ENCODE measurements around the gene CAV3. TPM values are rescaled to one million over a fixed set of nuclear protein-coding genes. Genes with fewer than 3 reads are reported as not detected.

Gene CAV3
- total and polyA plus RNA-seq, 7 donors, result 20.5 to 71.1 (median 49.3) TPM

DNA sequence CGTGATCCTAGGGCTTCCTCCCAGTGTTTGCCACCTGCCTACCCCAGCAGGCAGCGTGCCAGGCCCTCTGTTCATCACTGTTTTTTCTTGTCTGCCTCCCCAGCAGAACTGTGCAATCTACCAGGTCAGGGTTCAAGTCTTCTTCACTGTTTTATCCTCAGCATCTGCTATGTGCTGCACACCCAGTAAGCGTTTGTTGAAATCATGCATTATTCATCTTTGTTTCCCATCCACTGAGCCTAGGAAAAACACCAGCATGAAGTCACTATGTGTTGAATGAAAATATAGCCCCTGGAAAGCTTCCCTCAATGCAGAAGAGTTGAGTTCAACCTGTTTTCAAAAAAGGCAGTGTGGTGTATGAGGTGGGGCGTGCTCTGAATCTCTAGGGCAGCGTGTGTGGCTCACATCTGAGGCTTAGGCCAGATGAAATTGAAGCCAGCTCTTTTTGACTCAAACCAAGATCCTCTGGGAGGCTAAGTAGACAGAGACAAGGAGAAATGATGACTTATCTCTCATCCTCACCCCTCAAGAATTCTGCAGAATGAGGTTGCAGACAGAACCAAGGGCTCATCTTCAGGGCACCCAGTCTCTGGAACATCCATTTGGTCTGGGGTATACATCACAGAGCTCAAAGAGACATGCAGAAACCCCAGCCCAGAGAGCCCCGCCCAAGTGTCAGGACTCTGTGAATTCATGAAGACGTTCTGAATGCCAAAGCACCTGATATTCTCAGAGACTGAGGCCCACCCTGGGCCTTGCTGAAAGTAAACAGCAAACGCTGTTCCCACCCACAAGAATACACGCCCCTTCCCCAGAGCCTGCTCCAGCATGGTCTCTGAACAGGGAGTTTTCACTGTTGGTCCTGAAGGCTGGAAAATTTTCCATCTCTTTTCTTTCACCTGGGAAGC is 5.7 kb upstream of the CAV3 start:
- TF ChIP-seq, protein P1, sequence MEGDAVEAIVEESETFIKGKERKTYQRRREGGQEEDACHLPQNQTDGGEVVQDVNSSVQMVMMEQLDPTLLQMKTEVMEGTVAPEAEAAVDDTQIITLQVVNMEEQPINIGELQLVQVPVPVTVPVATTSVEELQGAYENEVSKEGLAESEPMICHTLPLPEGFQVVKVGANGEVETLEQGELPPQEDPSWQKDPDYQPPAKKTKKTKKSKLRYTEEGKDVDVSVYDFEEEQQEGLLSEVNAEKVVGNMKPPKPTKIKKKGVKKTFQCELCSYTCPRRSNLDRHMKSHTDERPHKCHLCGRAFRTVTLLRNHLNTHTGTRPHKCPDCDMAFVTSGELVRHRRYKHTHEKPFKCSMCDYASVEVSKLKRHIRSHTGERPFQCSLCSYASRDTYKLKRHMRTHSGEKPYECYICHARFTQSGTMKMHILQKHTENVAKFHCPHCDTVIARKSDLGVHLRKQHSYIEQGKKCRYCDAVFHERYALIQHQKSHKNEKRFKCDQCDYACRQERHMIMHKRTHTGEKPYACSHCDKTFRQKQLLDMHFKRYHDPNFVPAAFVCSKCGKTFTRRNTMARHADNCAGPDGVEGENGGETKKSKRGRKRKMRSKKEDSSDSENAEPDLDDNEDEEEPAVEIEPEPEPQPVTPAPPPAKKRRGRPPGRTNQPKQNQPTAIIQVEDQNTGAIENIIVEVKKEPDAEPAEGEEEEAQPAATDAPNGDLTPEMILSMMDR (IDR thresholded peaks at IDR 0.05), result no peak
- H3K9me3 ChIP-seq, result no peaks in the 10 kb centered on the region
- no peak overlapping the region for H3K4me3 ChIP-seq
- DNase-seq (no peak), ATAC-seq (no peak)
- H3K27me3 ChIP-seq (ENCODE audit: insufficient read depth in 3 of 3, low read length in 2 of 3), result no peaks in the 10 kb centered on the region
- peaks cover 3% of the 10 kb centered on the region for H3K4me1 ChIP-seq
- WGBS, 3 donors, result 76 to 86% (median 76%) methylated on average over 9 of the region's 9 CpGs
- no peak overlapping the region for H3K27ac ChIP-seq
- no peaks in the 10 kb centered on the region for H3K36me3 ChIP-seq (ENCODE audit: insufficient read depth in 1 of 2, low read depth in 1 of 2)
- intact Hi-C loops (cut with DNase I), result loop anchor here in 1 of 2 donors (5.0 kb wide), 1 partner anchor 34 kb away; no protein-coding TSS in a partner anchor

DNA sequence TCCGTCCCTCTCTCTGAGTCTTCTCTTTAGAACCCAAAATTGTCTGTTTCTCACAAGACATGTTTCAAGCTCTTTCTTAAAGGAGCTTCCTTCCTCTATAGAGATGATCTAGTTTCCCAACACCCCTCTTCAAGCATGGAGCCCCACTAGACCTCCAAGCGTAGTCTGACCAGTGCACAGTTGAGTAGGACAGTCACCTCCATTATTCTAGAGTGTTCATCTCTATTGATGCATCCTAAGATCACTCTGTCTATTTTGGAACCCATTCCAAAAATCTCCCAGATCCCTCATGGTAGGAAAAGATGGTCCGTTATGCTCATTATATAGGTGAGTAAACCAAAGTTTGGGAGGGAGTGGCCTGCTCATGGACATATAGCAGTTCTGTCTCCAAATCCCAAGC is 4.1 kb upstream of the CAV3 start:
- Histone ChIP-seq H3K36me3 (ENCODE audit: insufficient read depth in 1 of 2, low read depth in 1 of 2) (no peaks in the 10 kb centered on the region), H3K4me3 (no peak overlapping the region), H3K4me1 (peaks cover 9% of the 10 kb centered on the region), H3K9me3 (no peaks in the 10 kb centered on the region), H3K27me3 (ENCODE audit: insufficient read depth in 3 of 3, low read length in 2 of 3) (no peaks in the 10 kb centered on the region), H3K27ac (no peak overlapping the region)
- intact Hi-C loops (cut with DNase I), result loop anchor here in 1 of 2 donors (5.0 kb wide), 1 partner anchor 33 kb away; no protein-coding TSS in a partner anchor
- TF ChIP-seq, protein P1 (IDR thresholded peaks at IDR 0.05), result no peak
- DNase-seq (no peak), ATAC-seq (no peak)
- 95 to 97% (median 96%) methylated on average over 3 of the region's 3 CpGs for WGBS, 3 donors

DNA sequence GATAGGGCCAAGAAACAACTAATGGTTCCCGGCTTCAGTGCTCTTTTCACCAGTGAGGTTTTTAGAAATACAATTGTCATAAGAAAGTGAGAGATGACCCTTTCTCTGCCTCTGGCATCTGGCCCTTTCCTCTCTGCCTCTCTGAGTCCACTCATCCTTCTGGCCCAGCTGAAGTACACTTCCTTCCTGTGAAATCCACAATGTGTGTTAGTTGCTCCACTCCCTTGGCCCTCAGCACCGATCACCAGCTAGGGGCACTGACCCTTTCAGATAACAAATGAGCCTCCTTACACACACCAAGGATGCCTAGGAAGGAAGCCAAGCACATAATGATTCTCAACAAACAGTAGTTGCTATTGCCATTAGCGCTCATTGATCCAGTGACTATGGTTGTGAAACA is 2.9 kb upstream of the CAV3 start:
- TF ChIP-seq, protein P1 (IDR thresholded peaks at IDR 0.05), result no peak
- DNase-seq (no peak), ATAC-seq (no peak)
- Histone ChIP-seq H3K9me3 (no peaks in the 10 kb centered on the region), H3K4me3 (no peak overlapping the region), H3K27ac (no peak overlapping the region), H3K36me3 (ENCODE audit: insufficient read depth in 1 of 2, low read depth in 1 of 2) (no peaks in the 10 kb centered on the region), H3K27me3 (ENCODE audit: insufficient read depth in 3 of 3, low read length in 2 of 3) (no peaks in the 10 kb centered on the region), H3K4me1 (peaks cover 11% of the 10 kb centered on the region)
- intact Hi-C loops (cut with DNase I), result loop anchor here in 1 of 2 donors (5.0 kb wide), 1 partner anchor 68 kb away; no protein-coding TSS in a partner anchor
- 63 to 74% (median 73%) methylated on average over 3 of the region's 3 CpGs for WGBS, 3 donors

DNA sequence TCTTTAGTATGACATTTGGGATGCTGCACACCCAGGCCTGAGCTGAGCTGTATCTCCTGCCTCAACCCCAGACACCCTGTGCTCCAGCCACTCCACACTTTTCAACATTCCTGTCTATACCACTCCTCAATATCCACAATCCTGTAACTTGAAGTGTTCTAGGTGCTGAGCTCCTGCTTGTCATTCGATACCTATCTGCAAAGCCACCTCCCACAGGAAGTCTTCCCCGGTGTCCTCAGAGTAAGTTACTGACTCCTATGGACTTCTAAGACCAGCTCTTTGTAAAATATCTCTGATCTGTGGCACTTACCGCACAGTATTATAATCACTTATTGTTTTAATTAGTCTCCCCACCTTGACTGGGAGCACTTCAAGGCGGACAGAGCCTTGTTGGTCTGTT is 1.2 kb upstream of the CAV3 start:
- Histone ChIP-seq H3K27me3 (ENCODE audit: insufficient read depth in 3 of 3, low read length in 2 of 3) (no peaks in the 10 kb centered on the region), H3K4me1 (peaks cover 27% of the 10 kb centered on the region), H3K36me3 (ENCODE audit: insufficient read depth in 1 of 2, low read depth in 1 of 2) (no peaks in the 10 kb centered on the region), H3K4me3 (no peak overlapping the region), H3K9me3 (no peaks in the 10 kb centered on the region), H3K27ac (no peak overlapping the region)
- intact Hi-C loops (cut with DNase I), result loop anchor here in 1 of 2 donors (5.0 kb wide), 1 partner anchor 70 kb away; no protein-coding TSS in a partner anchor
- TF ChIP-seq, protein P1 (IDR thresholded peaks at IDR 0.05), result no peak
- no peak for DNase-seq
- ATAC-seq, result no peak
- WGBS, 3 donors, result 68 to 92% (median 72%) methylated on average over 4 of the region's 4 CpGs

Measured in psoas muscle (tissue), 8 donors.